Naive thymus-derived CD8-positive, alpha-beta T cell (primary cell): ENCODE results near the gene YIF1A. TPM values are rescaled to one million over a fixed set of nuclear protein-coding genes. Genes with fewer than 3 reads are reported as not detected.
"Not testable (repeated sequence)": the region's sequence is repeated elsewhere in the genome, so short reads cannot be mapped to it uniquely, and the experiment has no call there.

Source experiments
- ATAC-seq, 2 donors: fragments of 150-1000 bp; cut with Tn5 transposase in 1 of 2; sonication (Bioruptor Pico), chemical (Tn5 transposase) in 1 of 2; 1 replicate in 1 of 2; 2 replicates in 1 of 2; pipeline ENCODE4 v1.10.0; 2021; ENCODE audit warnings: mild to moderate bottlenecking in 2 of 2, moderate library complexity in 2 of 2
- POLR2A ChIA-PET: fragments of 350-600 bp; sonication (Branson Sonifier 250); formaldehyde crosslinking; loops from one replicate; lab custom pipeline; 2021; ENCODE audit warnings: antibody characterized with exemption; lab: Charles Lee
- DNase-seq, 10 donors: peaks; one replicate each; pipeline versions ENCODE4 v3.0.0 to v3.0.0-alpha.2; 2020 to 2022
- H3K27ac Mint-ChIP-seq, 10 donors: one replicate each; pipeline ENCODE4 v1.8.0; 2020 to 2022; ENCODE audit warnings: mild to moderate bottlenecking in 10 of 10, mixed read lengths in 10 of 10, moderate library complexity in 4 of 10, inconsistent platforms in 1 of 10
- H3K27me3 Mint-ChIP-seq, 5 donors: one replicate each; pipeline ENCODE4 v1.8.0; 2021 to 2022; ENCODE audit warnings: mixed read lengths in 5 of 5
- H3K36me3 Mint-ChIP-seq, 3 donors: one replicate each; pipeline ENCODE4 v1.8.0; 2020 to 2022; ENCODE audit warnings: mixed read lengths in 3 of 3, mild to moderate bottlenecking in 2 of 3, inconsistent platforms in 1 of 3
- H3K4me1 Mint-ChIP-seq, 4 donors: one replicate each; pipeline ENCODE4 v1.8.0; 2021 to 2022; ENCODE audit warnings: mixed read lengths in 4 of 4
- H3K4me3 Mint-ChIP-seq, 10 donors: one replicate each; pipeline ENCODE4 v1.8.0; 2020 to 2022; ENCODE audit warnings: mild to moderate bottlenecking in 10 of 10, mixed read lengths in 10 of 10, moderate library complexity in 6 of 10, inconsistent platforms in 1 of 10
- H3K9me3 Mint-ChIP-seq, 9 donors: one replicate each; pipeline ENCODE4 v1.8.0; 2020 to 2022; ENCODE audit warnings: mixed read lengths in 9 of 9, mild to moderate bottlenecking in 3 of 9, inconsistent platforms in 1 of 9, moderate library complexity in 1 of 9
- polyA plus RNA-seq, 3 donors: library from polyadenylated mRNA; unstranded; fragments of 300-500 nt; fragmentation: Illumina TruSeq; gene quantifications; one replicate each; pipeline ENCODE4 v1.2.3, GENCODE V29; 2021
- total RNA-seq, 8 experiments: library from RNA in 2 of 8; stranded (reverse) in 2 of 8; gene quantifications; one replicate each; pipeline ENCODE4 v1.2.3 and lab custom pipeline; 2021 to 2026

YIF1A gene
- total and polyA plus RNA-seq, 5 experiments from 2014 or later: 26.9 to 59.9 (median 49.1) TPM

- ATAC-seq, H3K9me3 Mint-ChIP-seq, DNase-seq, H3K27me3 Mint-ChIP-seq: not testable (repeated sequence)
- peaks cover 0 to 23% (median 0%) of the 10 kb centered on the region in 3 donors for H3K36me3 Mint-ChIP-seq
- peak overlapping the region in 2 of 10 donors; percentile 32 to 43 for H3K4me3 Mint-ChIP-seq
- H3K4me1 Mint-ChIP-seq: peaks cover 19 to 30% (median 27%) of the 10 kb centered on the region in 4 donors
- peak overlapping the region; percentile 22 to 89 (median 79) for H3K27ac Mint-ChIP-seq
- POLR2A ChIA-PET: interaction anchor here (0.7 kb wide), 2 partner anchors 31 to 94 kb away, joined by 3 to 4 read pairs; no protein-coding TSS in a partner anchor
Measured at GRCh38 chr11:66253081-66253480, 35.9 kb downstream of the YIF1A start.

GRCh38 chr11:66251809-66252208 lies 37.1 kb downstream of the YIF1A start:
- no peaks in the 10 kb centered on the region for H3K9me3 Mint-ChIP-seq
- DNase-seq: no peak
- POLR2A ChIA-PET: interaction anchor here (0.8 to 2.3 kb wide), 3 partner anchors 11 to 33 kb away, joined by 3 to 6 read pairs (median 5); no protein-coding TSS in a partner anchor
- ATAC-seq: no peak
- peaks cover 0 to 33% (median 0%) of the 10 kb centered on the region in 3 donors for H3K36me3 Mint-ChIP-seq
- peak overlapping the region in 1 of 10 donors; percentile 48 for H3K4me3 Mint-ChIP-seq
- H3K4me1 Mint-ChIP-seq: peaks cover 16 to 32% (median 27%) of the 10 kb centered on the region in 4 donors
- peak overlapping the region in 7 of 10 donors; percentile 1 to 91 (median 66) for H3K27ac Mint-ChIP-seq
- no peaks in the 10 kb centered on the region for H3K27me3 Mint-ChIP-seq

GRCh38 chr11:66248903-66249302 lies 40.0 kb downstream of the YIF1A start:
- ATAC-seq: no peak
- POLR2A ChIA-PET: no interaction called here
- Mint-ChIP-seq H3K4me3 (peak overlapping the region in 1 of 10 donors; percentile 11), H3K27me3 (no peaks in the 10 kb centered on the region), H3K4me1 (peaks cover 4 to 32% (median 19%) of the 10 kb centered on the region in 4 donors), H3K36me3 (peaks cover 0 to 50% (median 0%) of the 10 kb centered on the region in 3 donors), H3K9me3 (no peaks in the 10 kb centered on the region), H3K27ac (peak overlapping the region in 7 of 10 donors; percentile 3 to 70 (median 62))
- no peak for DNase-seq

- POLR2A ChIA-PET: interaction anchor here (0.7 kb wide), 1 partner anchor 1067 kb away, joined by 3 read pairs; no protein-coding TSS in a partner anchor
- DNase-seq (no peak), ATAC-seq (no peak)
- peaks cover 4 to 39% (median 16%) of the 10 kb centered on the region in 4 donors for H3K4me1 Mint-ChIP-seq
- peaks cover 0 to 56% (median 0%) of the 10 kb centered on the region in 3 donors for H3K36me3 Mint-ChIP-seq
- no peaks in the 10 kb centered on the region for H3K27me3 Mint-ChIP-seq
- peak overlapping the region in 7 of 10 donors; percentile 18 to 69 (median 49) for H3K27ac Mint-ChIP-seq
- no peaks in the 10 kb centered on the region for H3K9me3 Mint-ChIP-seq
- peak overlapping the region in 1 of 10 donors; percentile 14 for H3K4me3 Mint-ChIP-seq
Measured at GRCh38 chr11:66247801-66248200, 41.1 kb downstream of the YIF1A start.

- DNase-seq (no peak), ATAC-seq (no peak)
- Mint-ChIP-seq H3K9me3 (no peaks in the 10 kb centered on the region), H3K27me3 (no peaks in the 10 kb centered on the region), H3K27ac (peak overlapping the region in 8 of 10 donors; percentile 17 to 69 (median 49)), H3K36me3 (peaks cover 0 to 60% (median 0%) of the 10 kb centered on the region in 3 donors), H3K4me1 (peaks cover 6 to 39% (median 16%) of the 10 kb centered on the region in 4 donors), H3K4me3 (no peak overlapping the region)
- POLR2A ChIA-PET: interaction anchor here (0.6 to 0.7 kb wide), 2 partner anchors 715 to 1066 kb away, joined by 3 to 4 read pairs; no protein-coding TSS in a partner anchor
Measured at GRCh38 chr11:66247295-66247694, 41.6 kb downstream of the YIF1A start.

- POLR2A ChIA-PET: no interaction called here
- Mint-ChIP-seq H3K4me1 (peaks cover 7 to 31% (median 10%) of the 10 kb centered on the region in 4 donors), H3K27ac (peak overlapping the region in 9 of 10 donors; percentile 15 to 88 (median 60)), H3K27me3 (no peaks in the 10 kb centered on the region), H3K36me3 (peaks cover 0 to 69% (median 0%) of the 10 kb centered on the region in 3 donors), H3K4me3 (peak overlapping the region in 1 of 10 donors; percentile 22), H3K9me3 (no peaks in the 10 kb centered on the region)
- peak in 1 of 2 donors; percentile 33 for ATAC-seq
- no peak for DNase-seq
Measured at GRCh38 chr11:66243782-66244535, 45.0 kb downstream of the YIF1A start.

- no peaks in the 10 kb centered on the region for H3K9me3 Mint-ChIP-seq
- H3K27ac Mint-ChIP-seq: peak overlapping the region in 7 of 10 donors; percentile 43 to 88 (median 63)
- no peak overlapping the region for H3K4me3 Mint-ChIP-seq
- ATAC-seq (no peak), DNase-seq (no peak)
- no peaks in the 10 kb centered on the region for H3K27me3 Mint-ChIP-seq
- peaks cover 0 to 79% (median 2%) of the 10 kb centered on the region in 3 donors for H3K36me3 Mint-ChIP-seq
- POLR2A ChIA-PET: interaction anchor here (1.6 to 2.0 kb wide), 3 partner anchors 9 to 25 kb away, joined by 4 to 6 read pairs (median 5); no protein-coding TSS in a partner anchor
- peaks cover 6 to 25% (median 12%) of the 10 kb centered on the region in 4 donors for H3K4me1 Mint-ChIP-seq
Measured at GRCh38 chr11:66242095-66242765, 46.7 kb downstream of the YIF1A start.

- Mint-ChIP-seq H3K27me3 (no peaks in the 10 kb centered on the region), H3K4me3 (no peak overlapping the region), H3K27ac (peak overlapping the region in 7 of 10 donors; percentile 13 to 73 (median 41)), H3K9me3 (no peaks in the 10 kb centered on the region), H3K4me1 (peaks cover 4 to 19% (median 12%) of the 10 kb centered on the region in 4 donors), H3K36me3 (peaks cover 0 to 84% (median 2%) of the 10 kb centered on the region in 3 donors)
- no peak for DNase-seq
- ATAC-seq: no peak
- POLR2A ChIA-PET: interaction anchor here (1.6 to 2.0 kb wide), 3 partner anchors 11 to 27 kb away, joined by 4 to 6 read pairs (median 5); no protein-coding TSS in a partner anchor
Measured at GRCh38 chr11:66240781-66241136, 48.2 kb downstream of the YIF1A start.

GRCh38 chr11:66239998-66240780 lies 48.8 kb downstream of the YIF1A start:
- H3K4me1 Mint-ChIP-seq: peaks cover 4 to 19% (median 12%) of the 10 kb centered on the region in 4 donors
- no peaks in the 10 kb centered on the region for H3K9me3 Mint-ChIP-seq
- no peak for ATAC-seq
- DNase-seq: no peak
- no peak overlapping the region for H3K4me3 Mint-ChIP-seq
- peaks cover 0 to 90% (median 2%) of the 10 kb centered on the region in 3 donors for H3K36me3 Mint-ChIP-seq
- H3K27ac Mint-ChIP-seq: peak overlapping the region in 9 of 10 donors; percentile 31 to 77 (median 46)
- H3K27me3 Mint-ChIP-seq: no peaks in the 10 kb centered on the region
- POLR2A ChIA-PET: interaction anchor here (1.6 to 2.0 kb wide), 2 partner anchors 11 to 27 kb away, joined by 5 to 6 read pairs; no protein-coding TSS in a partner anchor

GRCh38 chr11:66239511-66239910 lies 49.4 kb downstream of the YIF1A start:
- H3K9me3 Mint-ChIP-seq: no peaks in the 10 kb centered on the region
- H3K27me3 Mint-ChIP-seq: no peaks in the 10 kb centered on the region
- H3K4me1 Mint-ChIP-seq: peaks cover 4 to 19% (median 12%) of the 10 kb centered on the region in 4 donors
- no peak overlapping the region for H3K4me3 Mint-ChIP-seq
- POLR2A ChIA-PET: interaction anchor here (0.6 kb wide), 1 partner anchor 16 kb away, joined by 3 read pairs; no protein-coding TSS in a partner anchor
- DNase-seq: no peak
- ATAC-seq: no peak
- peaks cover 0 to 90% (median 3%) of the 10 kb centered on the region in 3 donors for H3K36me3 Mint-ChIP-seq
- H3K27ac Mint-ChIP-seq: peak overlapping the region in 4 of 10 donors; percentile 41 to 75 (median 45)

- Mint-ChIP-seq H3K27ac (peak overlapping the region in 3 of 10 donors; percentile 44 to 75 (median 73)), H3K4me1 (peaks cover 4 to 13% (median 11%) of the 10 kb centered on the region in 4 donors), H3K4me3 (no peak overlapping the region), H3K9me3 (no peaks in the 10 kb centered on the region), H3K36me3 (peaks cover 0 to 89% (median 3%) of the 10 kb centered on the region in 3 donors), H3K27me3 (no peaks in the 10 kb centered on the region)
- ATAC-seq: no peak
- POLR2A ChIA-PET: interaction anchor here (0.6 kb wide), 1 partner anchor 15 kb away, joined by 3 read pairs; no protein-coding TSS in a partner anchor
- DNase-seq: no peak
Measured at GRCh38 chr11:66238786-66239413, 50.0 kb downstream of the YIF1A start.
